Heart left ventricle (tissue), 13 donors: ENCODE measurements around the gene C17orf100.

Experiments used
- CTCF ChIP-seq, 12 donors: fragments of 200-600 bp; sonication (generic) in 4 of 12; IDR thresholded peaks; one replicate each; pipeline versions ENCODE4 v1.5.0 to v1.8.0; 2018 to 2022; ENCODE audit warnings: antibody characterized with exemption in 12 of 12, mild to moderate bottlenecking in 5 of 12
- POLR2A ChIP-seq, 2 donors: fragments of 450-650 bp; IDR thresholded peaks; one replicate each; pipeline ENCODE4 v1.6.1; 2017; ENCODE audit warnings: antibody characterized with exemption in 2 of 2, mild to moderate bottlenecking in 2 of 2, moderate library complexity in 2 of 2
- donor health status: ischemic (EF 13 %, LVEDD 7.1; RV severe dilation, severe dysfunction).
- donor health status: DM: no; HTN: yes; CAD: no.
- donor health status: DM: no; HTN: no; CAD: no.
- donor health status: ischemic (EF 25% LVEDD 6.9; RV normal size, moderate dysfunction).
- donor health status: ischemic (EF 25% LVEDD 5.7; RV mildly dilated, moderate dysfunction).
- donor health status: ischemic (EF 35%, LVEDD 5.7; RV mildly dilated, moderate dysfunction).
- donor health status: nonischemic (EF 11% LVEDD 7.7; RV severe dilation, severe dysfunction).
- donor health status: DM: yes; HTN: yes; CAD: no.
- donor health status: PGD.
- donor health status: ischemic (EF 29% LVEDD 5.4; RV normal size, mild dysfunction).
- donor health status: nonischemic (EF 23%, LVEDD 6.1; RV moderate dilation, normal function).

GRCh38 chr17:6671431-6671830, 19.9 kb downstream of the C17orf100 start:
- TF ChIP-seq CTCF (IDR thresholded peaks at IDR 0.05) (no peak), POLR2A (IDR thresholded peaks at IDR 0.05) (no peak)
